HepG2 (cell line): Measurements from ENCODE around the gene LRR1. TPM values are rescaled to one million over a fixed set of nuclear protein-coding genes. Genes with fewer than 3 reads are reported as not detected.

ENCODE experiments used
- CBX5 ChIP-seq: sonication (generic); formaldehyde crosslinking; IDR thresholded peaks from 2 replicates; pipeline ENCODE4 v1.4.0; 2020; ENCODE audit warnings: missing genetic modification reagents, borderline replicate concordance
- CREM ChIP-seq, 2 experiments: sonication (generic) in 1 of 2; formaldehyde crosslinking in 1 of 2; IDR thresholded peaks; 2 replicates each; pipeline versions ENCODE4 v1.4.0 to v1.6.1; 2016 to 2020; ENCODE audit warnings: antibody characterized with exemption in 1 of 2, mild to moderate bottlenecking in 1 of 2, missing genetic modification reagents in 1 of 2
- HBP1 ChIP-seq: IDR thresholded peaks from 2 replicates; pipeline ENCODE4 v1.6.1; 2016; ENCODE audit warnings: low read depth, control low read depth
- MED1 ChIP-seq: sonication (generic); formaldehyde crosslinking; IDR thresholded peaks from 2 replicates; pipeline ENCODE4 v1.4.0; 2020; ENCODE audit warnings: missing genetic modification reagents
- PHF8 ChIP-seq: sonication (generic); formaldehyde crosslinking; IDR thresholded peaks from 2 replicates; pipeline ENCODE4 v1.5.0; 2020; ENCODE audit warnings: missing genetic modification reagents
- RARA ChIP-seq: IDR thresholded peaks from 2 replicates; pipeline ENCODE4 v1.6.1; 2016; ENCODE audit warnings: missing genetic modification reagents, missing compliant biosample characterization
- RXRB ChIP-seq: IDR thresholded peaks from 2 replicates; pipeline ENCODE4 v1.6.1; 2016; ENCODE audit warnings: borderline replicate concordance, missing genetic modification reagents, missing compliant biosample characterization
- SOX5 ChIP-seq: IDR thresholded peaks from 2 replicates; pipeline ENCODE4 v1.6.1; 2016; ENCODE audit warnings: borderline replicate concordance
- SP140L ChIP-seq: sonication (generic); formaldehyde crosslinking; IDR thresholded peaks from 2 replicates; pipeline ENCODE4 v1.4.0; 2020; ENCODE audit warnings: missing genetic modification reagents, borderline replicate concordance
- ZFP36L2 ChIP-seq: sonication (generic); formaldehyde crosslinking; IDR thresholded peaks from 2 replicates; pipeline ENCODE4 v1.4.0; 2020; ENCODE audit warnings: missing genetic modification reagents
- ZFP37 ChIP-seq: sonication (generic); formaldehyde crosslinking; IDR thresholded peaks from 2 replicates; pipeline ENCODE4 v1.4.0; 2020; ENCODE audit warnings: missing genetic modification reagents, borderline replicate concordance
- ZMYM4 ChIP-seq: sonication (generic); formaldehyde crosslinking; IDR thresholded peaks from 2 replicates; pipeline ENCODE4 v1.8.1; 2023; ENCODE audit warnings: mild to moderate bottlenecking, missing genetic modification reagents
- ZNF468 ChIP-seq: sonication (generic); formaldehyde crosslinking; IDR thresholded peaks from 2 replicates; pipeline ENCODE4 v1.8.0; 2022; ENCODE audit warnings: mild to moderate bottlenecking, moderate library complexity, missing genetic modification reagents
- ZNF503 ChIP-seq: sonication (generic); formaldehyde crosslinking; IDR thresholded peaks from 2 replicates; pipeline ENCODE4 v1.4.0; 2020; ENCODE audit warnings: missing genetic modification reagents
- ZNF569 ChIP-seq: sonication (generic); formaldehyde crosslinking; IDR thresholded peaks from 2 replicates; pipeline ENCODE4 v1.5.0; 2020; ENCODE audit warnings: mild to moderate bottlenecking, missing genetic modification reagents, moderate library complexity, borderline replicate concordance
- ZNF75D ChIP-seq: sonication (generic); formaldehyde crosslinking; IDR thresholded peaks from 2 replicates; pipeline ENCODE4 v1.8.1; 2023; ENCODE audit warnings: missing genetic modification reagents, mild to moderate bottlenecking, borderline replicate concordance
- ZNF780A ChIP-seq: sonication (generic); formaldehyde crosslinking; IDR thresholded peaks from 2 replicates; pipeline ENCODE4 v1.8.0; 2022; ENCODE audit warnings: mild to moderate bottlenecking, missing genetic modification reagents, moderate library complexity
- polyA plus RNA-seq, 8 experiments: library from polyadenylated mRNA; depleted of rRNA in 3 of 8; stranded (reverse) in 7 of 8; unstranded in 1 of 8; fragments of >200 nt; fragmentation: Illumina TruSeq in 4 of 8; extraction: Trizol in 4 of 8; gene quantifications; 2 replicates each; pipeline versions ENCODE4 v1.2.1 to v1.2.3, GENCODE V29; 2011 to 2016; ENCODE audit warnings: low read depth in 4 of 8, missing spikeins in 1 of 8, mixed read lengths in 1 of 8; ENCODE audit not compliant: insufficient read depth in 1 of 8
- total RNA-seq, 5 experiments: library from RNA; depleted of rRNA; stranded (reverse); fragments of >200 nt; fragmentation: Illumina TruSeq; extraction: Trizol; gene quantifications; 2 replicates each; pipeline ENCODE4 v1.2.3, GENCODE V29; 2016; ENCODE audit warnings: low read depth in 1 of 5
- TF ChIP-seq, protein P1 (sequence below): sonication (generic); formaldehyde crosslinking; IDR thresholded peaks from 2 replicates; pipeline ENCODE4 v1.4.0; 2020; ENCODE audit warnings: mild to moderate bottlenecking, missing genetic modification reagents, borderline replicate concordance
- TF ChIP-seq, protein P2 (sequence below): sonication (generic); formaldehyde crosslinking; IDR thresholded peaks from 2 replicates; pipeline ENCODE4 v1.5.1; 2020; ENCODE audit warnings: missing genetic modification reagents, mild to moderate bottlenecking, borderline replicate concordance
- TF ChIP-seq, protein P3 (sequence below): IDR thresholded peaks from 2 replicates; pipeline ENCODE4 v1.6.1; 2016; ENCODE audit warnings: low read depth, borderline replicate concordance
- TF ChIP-seq, protein P4 (sequence below): sonication (generic); formaldehyde crosslinking; IDR thresholded peaks from 2 replicates; pipeline ENCODE4 v1.5.0; 2020; ENCODE audit warnings: missing genetic modification reagents

The LRR1 gene
- total and polyA plus RNA-seq, 2 of the 13 experiments (the other 11 are each of a cell fraction or from before 2014, with no cell fraction given) = 7.0 to 36.2 TPM

GRCh38 chr14:49641697-49642129 is 43.0 kb downstream of the LRR1 start (continued):
- TF ChIP-seq, protein P1, sequence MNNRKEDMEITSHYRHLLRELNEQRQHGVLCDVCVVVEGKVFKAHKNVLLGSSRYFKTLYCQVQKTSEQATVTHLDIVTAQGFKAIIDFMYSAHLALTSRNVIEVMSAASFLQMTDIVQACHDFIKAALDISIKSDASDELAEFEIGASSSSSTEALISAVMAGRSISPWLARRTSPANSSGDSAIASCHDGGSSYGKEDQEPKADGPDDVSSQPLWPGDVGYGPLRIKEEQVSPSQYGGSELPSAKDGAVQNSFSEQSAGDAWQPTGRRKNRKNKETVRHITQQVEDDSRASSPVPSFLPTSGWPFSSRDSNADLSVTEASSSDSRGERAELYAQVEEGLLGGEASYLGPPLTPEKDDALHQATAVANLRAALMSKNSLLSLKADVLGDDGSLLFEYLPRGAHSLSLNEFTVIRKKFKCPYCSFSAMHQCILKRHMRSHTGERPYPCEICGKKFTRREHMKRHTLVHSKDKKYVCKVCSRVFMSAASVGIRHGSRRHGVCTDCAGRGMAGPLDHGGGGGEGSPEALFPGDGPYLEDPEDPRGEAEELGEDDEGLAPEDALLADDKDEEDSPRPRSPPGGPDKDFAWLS = no peak
- TF ChIP-seq ZNF468 (CRISPR knock-in tag) = no peak
- TF ChIP-seq, protein P2, sequence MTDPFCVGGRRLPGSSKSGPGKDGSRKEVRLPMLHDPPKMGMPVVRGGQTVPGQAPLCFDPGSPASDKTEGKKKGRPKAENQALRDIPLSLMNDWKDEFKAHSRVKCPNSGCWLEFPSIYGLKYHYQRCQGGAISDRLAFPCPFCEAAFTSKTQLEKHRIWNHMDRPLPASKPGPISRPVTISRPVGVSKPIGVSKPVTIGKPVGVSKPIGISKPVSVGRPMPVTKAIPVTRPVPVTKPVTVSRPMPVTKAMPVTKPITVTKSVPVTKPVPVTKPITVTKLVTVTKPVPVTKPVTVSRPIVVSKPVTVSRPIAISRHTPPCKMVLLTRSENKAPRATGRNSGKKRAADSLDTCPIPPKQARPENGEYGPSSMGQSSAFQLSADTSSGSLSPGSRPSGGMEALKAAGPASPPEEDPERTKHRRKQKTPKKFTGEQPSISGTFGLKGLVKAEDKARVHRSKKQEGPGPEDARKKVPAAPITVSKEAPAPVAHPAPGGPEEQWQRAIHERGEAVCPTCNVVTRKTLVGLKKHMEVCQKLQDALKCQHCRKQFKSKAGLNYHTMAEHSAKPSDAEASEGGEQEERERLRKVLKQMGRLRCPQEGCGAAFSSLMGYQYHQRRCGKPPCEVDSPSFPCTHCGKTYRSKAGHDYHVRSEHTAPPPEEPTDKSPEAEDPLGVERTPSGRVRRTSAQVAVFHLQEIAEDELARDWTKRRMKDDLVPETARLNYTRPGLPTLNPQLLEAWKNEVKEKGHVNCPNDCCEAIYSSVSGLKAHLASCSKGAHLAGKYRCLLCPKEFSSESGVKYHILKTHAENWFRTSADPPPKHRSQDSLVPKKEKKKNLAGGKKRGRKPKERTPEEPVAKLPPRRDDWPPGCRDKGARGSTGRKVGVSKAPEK = no peak
- TF ChIP-seq ZNF780A (CRISPR knock-in tag) = no peak
- TF ChIP-seq MED1 = peak; percentile 88
- no peak for TF ChIP-seq HBP1 (CRISPR knock-in tag)
- TF ChIP-seq SP140L = no peak
- peak; percentile 63; the same call in 1 of the 2 replicates for TF ChIP-seq ZNF503 (CRISPR knock-in tag)
- 0 out of 2 replicates have a peak, but pooled peaks have one; percentile 33 for TF ChIP-seq PHF8 (CRISPR knock-in tag)
- no peak for TF ChIP-seq ZFP37 (CRISPR knock-in tag)
- peak; percentile 71 for TF ChIP-seq RXRB
- TF ChIP-seq, protein P3, sequence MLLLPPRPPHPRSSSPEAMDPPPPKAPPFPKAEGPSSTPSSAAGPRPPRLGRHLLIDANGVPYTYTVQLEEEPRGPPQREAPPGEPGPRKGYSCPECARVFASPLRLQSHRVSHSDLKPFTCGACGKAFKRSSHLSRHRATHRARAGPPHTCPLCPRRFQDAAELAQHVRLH (CRISPR knock-in tag) = peak; percentile 81; the same call in 1 of the 2 replicates
- no peak for TF ChIP-seq ZNF75D (CRISPR knock-in tag)
- TF ChIP-seq ZNF569 (CRISPR knock-in tag) = no peak
- TF ChIP-seq SOX5 (CRISPR knock-in tag) = peak; percentile 81; the same call in 1 of the 2 replicates
- TF ChIP-seq, protein P4, sequence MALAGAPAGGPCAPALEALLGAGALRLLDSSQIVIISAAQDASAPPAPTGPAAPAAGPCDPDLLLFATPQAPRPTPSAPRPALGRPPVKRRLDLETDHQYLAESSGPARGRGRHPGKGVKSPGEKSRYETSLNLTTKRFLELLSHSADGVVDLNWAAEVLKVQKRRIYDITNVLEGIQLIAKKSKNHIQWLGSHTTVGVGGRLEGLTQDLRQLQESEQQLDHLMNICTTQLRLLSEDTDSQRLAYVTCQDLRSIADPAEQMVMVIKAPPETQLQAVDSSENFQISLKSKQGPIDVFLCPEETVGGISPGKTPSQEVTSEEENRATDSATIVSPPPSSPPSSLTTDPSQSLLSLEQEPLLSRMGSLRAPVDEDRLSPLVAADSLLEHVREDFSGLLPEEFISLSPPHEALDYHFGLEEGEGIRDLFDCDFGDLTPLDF = no peak
- TF ChIP-seq ZFP36L2 = no peak
- TF ChIP-seq RARA (CRISPR knock-in tag) = peak; percentile 60; the same call in 1 of the 2 replicates
- TF ChIP-seq ZMYM4 (CRISPR knock-in tag) = peak; percentile 77
- TF ChIP-seq CBX5 (CRISPR knock-in tag) = peak; percentile 79; the same call in 1 of the 2 replicates
- peak; percentile 64 for TF ChIP-seq CREM (IDR thresholded peaks at IDR 0.05)
- no peak for TF ChIP-seq CREM (CRISPR knock-in tag; IDR thresholded peaks at IDR 0.05)
